SH-SY5Y (cell line): ENCODE measurements around the gene MUC5AC.

Source experiments
- GATA2 ChIP-seq: IDR thresholded peaks from 2 replicates; pipeline ENCODE4 v1.6.1; 2011; ENCODE audit warnings: mild to moderate bottlenecking, low read depth, low read length
- GATA3 ChIP-seq: IDR thresholded peaks from 2 replicates; pipeline ENCODE4 v1.6.1; 2011; ENCODE audit warnings: low read depth, mild to moderate bottlenecking, low read length, moderate library complexity

DNA sequence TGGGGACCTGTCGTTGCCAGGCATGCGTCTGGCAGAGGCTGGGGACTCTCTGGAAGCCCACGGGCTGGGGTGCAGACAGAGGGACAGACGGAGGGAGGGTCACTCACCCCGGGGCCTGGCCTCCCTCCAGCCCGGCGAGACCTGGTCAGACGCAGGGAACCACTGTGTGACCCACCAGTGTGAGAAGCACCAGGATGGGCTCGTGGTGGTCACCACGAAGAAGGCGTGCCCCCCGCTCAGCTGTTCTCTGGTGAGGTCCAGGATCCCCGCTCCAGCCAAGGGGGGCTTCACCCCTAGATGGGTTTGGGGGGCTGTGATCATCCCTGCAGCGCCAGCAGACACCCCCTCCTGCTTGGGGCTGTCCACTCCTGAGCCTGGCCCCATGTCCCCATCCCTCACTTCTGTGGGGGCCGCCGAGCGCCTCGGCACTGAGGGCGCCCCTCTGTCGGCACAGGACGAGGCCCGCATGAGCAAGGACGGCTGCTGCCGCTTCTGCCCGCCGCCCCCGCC is 41.5 kb downstream of the MUC5AC start:
- TF ChIP-seq GATA2 (no peak), GATA3 (no peak)
